Lung (tissue), 12 donors: ENCODE results near the gene RAB11A. TPM values are rescaled to one million over a fixed set of nuclear protein-coding genes. Genes with fewer than 3 reads are reported as not detected.

Source experiments
- ATAC-seq: fragments of 200-7000 bp; cut with Tn5 transposase; one replicate; pipeline ENCODE4 v1.9.1; 2020; ENCODE audit warnings: moderate number of reproducible peaks; ENCODE audit not compliant: insufficient read depth, low FRiP score
- DNase-seq, 3 donors: peaks; one replicate each; pipeline ENCODE4 v3.0.0-alpha.2; 2013 to 2017
- H3K27ac ChIP-seq, 2 donors: one replicate each; pipeline ENCODE4 v1.5.1; 2013; ENCODE audit warnings: mild to moderate bottlenecking in 2 of 2, moderate library complexity in 2 of 2, control low read depth in 1 of 2, inconsistent platforms in 1 of 2, low read depth in 1 of 2, low read length in 1 of 2
- H3K27me3 ChIP-seq, 3 donors: one replicate each; pipeline ENCODE4 v1.5.1; 2013; ENCODE audit warnings: low read length in 2 of 3; ENCODE audit not compliant: control insufficient read depth in 3 of 3, insufficient read depth in 3 of 3
- H3K36me3 ChIP-seq, 4 donors: one replicate each; pipeline ENCODE4 v1.5.1; 2013; ENCODE audit warnings: low read length in 4 of 4, mild to moderate bottlenecking in 1 of 4, moderate library complexity in 1 of 4; ENCODE audit not compliant: control insufficient read depth in 4 of 4, insufficient read depth in 4 of 4
- H3K4me1 ChIP-seq, 5 donors: one replicate each; pipeline ENCODE4 v1.5.1; 2013; ENCODE audit warnings: low read length in 5 of 5, mild to moderate bottlenecking in 2 of 5, moderate library complexity in 1 of 5; ENCODE audit not compliant: control insufficient read depth in 5 of 5, insufficient read depth in 5 of 5
- H3K4me3 ChIP-seq: one replicate; pipeline ENCODE4 v1.5.1; 2013; ENCODE audit warnings: mild to moderate bottlenecking, control low read depth, moderate library complexity
- H3K9ac ChIP-seq, 2 donors: one replicate each; pipeline ENCODE4 v1.5.1; 2013; ENCODE audit warnings: low read length in 2 of 2, control low read depth in 1 of 2; ENCODE audit not compliant: insufficient read depth in 1 of 2
- H3K9me3 ChIP-seq, 4 donors: one replicate each; pipeline ENCODE4 v1.5.1; 2013; ENCODE audit warnings: low read length in 3 of 4, mild to moderate bottlenecking in 1 of 4, moderate library complexity in 1 of 4; ENCODE audit not compliant: control insufficient read depth in 4 of 4, insufficient read depth in 3 of 4
- WGBS, 2 donors: extraction: QIAGEN DNeasy Blood & Tissue Kit; methylation state at CpG; one replicate each; pipeline ENCODE4 v1.1.7; 2013; 5-methylcytosine and 5-hydroxymethylcytosine counted together
- polyA plus RNA-seq, 2 donors: library from polyadenylated mRNA; stranded (reverse); fragments of 200-250 nt; gene quantifications; one replicate each; pipeline ENCODE4 v1.2.1, GENCODE V29; 2013
- total RNA-seq, 2 donors: library from RNA; depleted of rRNA in 1 of 2; stranded (reverse); fragments of >200 nt in 1 of 2; gene quantifications; one replicate each; pipeline ENCODE4 v1.2.1, GENCODE V29; 2014 to 2021
- TF ChIP-seq, protein P1 (sequence below): IDR thresholded peaks from 2 replicates; pipeline ENCODE4 v1.5.1; 2012; ENCODE audit warnings: mild to moderate bottlenecking; ENCODE audit errors: control extremely low read depth, extremely low read depth
- donor health status: control.
- donor health status: control.
- donor health status: Bipolar disorder and iron deficiency.
- donor health status: healthy.
- donor health status: DM: yes; HTN: yes; CAD: no.

Gene RAB11A
- total and polyA plus RNA-seq, 4 donors = 120 to 313 (median 232) TPM

DNA sequence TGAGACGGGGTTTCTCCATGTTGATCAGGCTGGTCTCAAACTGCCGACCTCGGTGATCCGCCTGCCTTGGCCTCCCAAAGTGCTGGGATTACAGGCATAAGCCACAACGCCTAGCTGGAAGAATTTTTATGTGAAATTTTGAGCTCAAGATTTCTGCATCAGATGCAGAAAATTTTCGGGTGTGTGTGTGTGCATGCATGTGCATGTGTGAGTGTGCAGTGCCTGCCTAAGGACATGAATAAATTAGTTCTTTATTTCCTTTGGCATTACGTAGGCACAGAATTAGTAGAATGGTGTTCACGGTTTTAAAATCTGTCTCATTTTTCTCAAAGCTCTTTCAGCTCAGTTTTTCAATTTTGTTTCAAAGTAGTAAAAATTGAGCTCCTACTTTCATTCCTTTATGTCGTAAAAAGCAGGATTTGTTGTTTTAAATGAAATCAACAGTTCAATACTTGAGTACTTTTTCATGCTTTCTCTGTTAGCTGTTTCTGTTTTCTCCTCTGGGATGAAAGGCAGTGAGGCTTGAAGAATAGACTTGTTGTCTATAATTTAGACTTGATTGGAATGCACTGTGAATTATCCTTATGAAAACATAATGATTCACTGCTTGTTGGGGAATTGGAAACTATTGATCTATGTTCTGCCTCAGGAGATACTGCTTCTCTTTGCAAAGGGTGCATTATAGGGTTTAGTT is 23.3 kb upstream of the RAB11A start:
- Histone ChIP-seq H3K27ac (no peak overlapping the region), H3K4me1 (peaks cover 0 to 5% (median 0%) of the 10 kb centered on the region in 5 donors), H3K9ac (no peak overlapping the region), H3K36me3 (no peaks in the 10 kb centered on the region), H3K4me3 (no peak overlapping the region), H3K9me3 (no peaks in the 10 kb centered on the region), H3K27me3 (no peaks in the 10 kb centered on the region)
- 89 to 94% methylated on average over 9 of the region's 9 CpGs for WGBS, 2 donors
- DNase-seq = no peak
- no peak for ATAC-seq
- TF ChIP-seq, protein P1, sequence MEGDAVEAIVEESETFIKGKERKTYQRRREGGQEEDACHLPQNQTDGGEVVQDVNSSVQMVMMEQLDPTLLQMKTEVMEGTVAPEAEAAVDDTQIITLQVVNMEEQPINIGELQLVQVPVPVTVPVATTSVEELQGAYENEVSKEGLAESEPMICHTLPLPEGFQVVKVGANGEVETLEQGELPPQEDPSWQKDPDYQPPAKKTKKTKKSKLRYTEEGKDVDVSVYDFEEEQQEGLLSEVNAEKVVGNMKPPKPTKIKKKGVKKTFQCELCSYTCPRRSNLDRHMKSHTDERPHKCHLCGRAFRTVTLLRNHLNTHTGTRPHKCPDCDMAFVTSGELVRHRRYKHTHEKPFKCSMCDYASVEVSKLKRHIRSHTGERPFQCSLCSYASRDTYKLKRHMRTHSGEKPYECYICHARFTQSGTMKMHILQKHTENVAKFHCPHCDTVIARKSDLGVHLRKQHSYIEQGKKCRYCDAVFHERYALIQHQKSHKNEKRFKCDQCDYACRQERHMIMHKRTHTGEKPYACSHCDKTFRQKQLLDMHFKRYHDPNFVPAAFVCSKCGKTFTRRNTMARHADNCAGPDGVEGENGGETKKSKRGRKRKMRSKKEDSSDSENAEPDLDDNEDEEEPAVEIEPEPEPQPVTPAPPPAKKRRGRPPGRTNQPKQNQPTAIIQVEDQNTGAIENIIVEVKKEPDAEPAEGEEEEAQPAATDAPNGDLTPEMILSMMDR = no peak

DNA sequence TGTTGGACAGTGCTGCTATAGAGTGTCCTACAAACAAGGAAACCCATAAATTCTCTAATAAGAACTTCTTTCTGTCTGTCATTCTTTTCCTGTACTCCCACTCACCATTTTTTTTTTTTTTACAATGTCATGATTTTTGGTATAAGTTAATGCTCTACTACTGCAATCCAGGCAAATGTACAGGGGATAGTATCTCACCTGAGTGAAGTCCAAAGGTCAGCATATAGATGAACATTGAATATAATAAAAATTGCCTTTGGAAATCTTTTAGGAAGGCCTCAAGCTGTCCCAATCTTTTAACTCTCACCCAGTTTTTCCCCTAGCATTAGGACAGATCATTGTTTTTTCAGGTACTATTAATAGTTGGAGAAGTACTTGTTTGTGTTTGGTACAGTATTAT is 21.3 kb upstream of the RAB11A start:
- TF ChIP-seq, protein P1 = no peak
- ATAC-seq = no peak

DNA sequence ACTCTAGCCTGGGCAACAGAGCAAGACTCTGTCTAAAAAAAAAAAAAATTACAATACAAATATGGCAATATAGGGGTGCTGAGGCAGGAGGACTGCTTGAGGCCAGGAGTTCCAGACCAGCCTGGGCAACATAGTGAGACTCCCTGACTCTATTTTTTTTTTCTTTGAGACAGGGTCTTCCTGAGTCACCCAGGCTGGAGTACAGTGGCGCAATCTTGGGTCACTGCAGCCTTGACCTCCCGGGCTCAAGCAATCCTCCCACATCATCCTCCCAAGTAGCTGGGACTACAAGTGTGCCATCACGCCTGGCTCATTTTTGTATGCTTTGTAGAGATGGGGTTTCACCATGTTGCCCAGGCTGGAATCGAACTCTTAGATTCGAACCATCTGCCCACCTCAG is 17.3 kb upstream of the RAB11A start:
- H3K27me3 ChIP-seq = no peaks in the 10 kb centered on the region
- H3K4me3 ChIP-seq = no peak overlapping the region
- H3K4me1 ChIP-seq = no peaks in the 10 kb centered on the region
- TF ChIP-seq, protein P1 = no peak
- DNase-seq (no peak), ATAC-seq (no peak)
- 97 to 98% methylated on average over 5 of the region's 5 CpGs for WGBS, 2 donors
- H3K9ac ChIP-seq = no peak overlapping the region
- no peaks in the 10 kb centered on the region for H3K36me3 ChIP-seq
- H3K27ac ChIP-seq = no peak overlapping the region
- H3K9me3 ChIP-seq = no peaks in the 10 kb centered on the region

More for the DNA sequence above, 21.3 kb upstream of the RAB11A start:
- Histone ChIP-seq H3K27ac (no peak overlapping the region), H3K36me3 (no peaks in the 10 kb centered on the region), H3K27me3 (no peaks in the 10 kb centered on the region), H3K9ac (no peak overlapping the region), H3K9me3 (no peaks in the 10 kb centered on the region), H3K4me3 (no peak overlapping the region), H3K4me1 (no peaks in the 10 kb centered on the region)
- DNase-seq = no peak
